Activated gamma-delta T cell treated with anti-CD3 and anti-CD28 coated beads, Interleukin-2, amount 50 U/mL, for 16 hours (primary cell): ENCODE results near the gene SIRPG.
A peak's percentile ranks its signal among the peaks of the same experiment; 100 is the strongest.
"Not testable (repeated sequence)": the region's sequence is repeated elsewhere in the genome, so short reads cannot be mapped to it uniquely, and the experiment has no call there.

Experiments
- DNase-seq: peaks from one replicate; pipeline ENCODE4 v3.0.0-alpha.2; 2020; ENCODE audit warnings: low read depth

Gene SIRPG

DNA sequence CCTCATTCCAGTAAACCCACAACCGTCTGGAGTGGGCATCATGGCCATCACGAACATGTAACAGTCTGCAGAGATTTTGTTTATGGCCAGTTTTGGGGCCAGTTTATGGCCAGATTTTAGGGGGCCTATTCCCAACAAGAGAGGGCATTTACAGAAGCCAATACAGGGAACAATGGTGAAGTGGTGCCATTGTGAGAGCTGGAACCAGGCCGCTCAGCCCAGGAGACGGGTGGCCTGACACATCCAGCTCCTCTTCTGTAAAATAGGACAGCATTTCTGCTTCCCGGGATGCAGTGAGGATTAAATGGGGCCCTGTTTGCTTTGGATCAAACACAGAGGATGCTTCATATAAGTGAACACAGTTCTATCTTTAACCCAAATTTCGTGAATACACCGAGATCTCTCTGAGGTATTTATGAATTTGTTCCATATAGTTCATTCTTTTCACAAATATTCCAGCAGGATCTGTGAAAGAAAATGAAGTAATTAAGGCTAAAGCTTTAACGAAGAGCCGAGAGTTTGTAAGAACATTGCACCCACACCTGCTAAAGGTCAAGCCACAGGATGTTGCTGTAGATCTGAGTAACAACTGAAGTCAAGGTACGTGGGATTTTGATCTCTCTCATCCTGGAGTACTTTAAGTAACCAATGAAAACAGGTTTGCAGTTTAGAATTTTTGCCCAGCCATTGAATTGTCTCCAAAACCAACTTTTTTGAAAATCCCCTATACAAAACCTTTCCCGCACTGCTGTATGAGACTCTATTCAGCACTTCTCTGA lies 14.5 kb upstream of the SIRPG start:
- DNase-seq = no peak

DNA sequence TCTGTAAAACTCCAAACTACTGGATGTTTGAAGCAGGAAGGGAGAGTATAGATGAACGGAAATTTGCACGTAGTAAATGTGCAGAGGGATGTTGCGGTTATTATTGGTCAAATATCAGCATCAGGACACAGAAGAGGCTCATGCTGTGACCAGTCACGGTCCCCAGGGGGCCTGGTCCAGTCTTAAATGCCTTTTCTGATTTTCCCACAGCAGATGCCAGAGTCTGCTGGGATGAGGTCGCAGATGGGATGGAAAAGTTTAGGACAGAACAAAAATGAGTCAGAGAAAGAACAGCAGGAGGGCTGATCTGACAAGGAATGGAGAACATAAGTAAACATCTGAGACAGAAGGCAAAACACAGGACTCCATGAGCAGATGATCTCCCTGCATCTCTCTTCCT lies 11.7 kb upstream of the SIRPG start:
- no peak for DNase-seq

GRCh38 chr20:1667502-1668085 lies 10.0 kb upstream of the SIRPG start:
- no peak for DNase-seq

GRCh38 chr20:1666802-1667201 lies 9.2 kb upstream of the SIRPG start:
- DNase-seq = no peak

GRCh38 chr20:1665345-1665744 lies 7.8 kb upstream of the SIRPG start:
- no peak for DNase-seq

DNA sequence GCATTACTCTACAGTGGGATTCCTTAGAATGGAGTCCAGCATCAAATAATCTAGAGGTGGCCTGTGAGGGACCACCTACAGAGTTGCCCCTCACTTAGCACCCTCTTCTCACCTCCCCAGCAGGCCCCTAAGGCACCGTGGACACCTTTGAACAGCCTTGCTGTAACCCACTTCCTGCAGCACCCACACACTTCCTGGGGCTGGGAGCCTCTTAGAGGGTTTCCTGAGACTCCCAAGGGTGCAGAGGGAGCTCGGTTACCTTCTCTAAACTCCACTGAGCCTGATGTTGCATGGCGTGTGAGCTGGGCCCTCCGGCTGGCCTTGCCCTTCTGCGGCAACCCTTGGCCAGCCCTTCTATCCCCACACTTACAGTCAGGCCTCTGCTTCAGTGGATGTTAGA lies 7.3 kb upstream of the SIRPG start:
- peak; percentile 46 for DNase-seq

DNA sequence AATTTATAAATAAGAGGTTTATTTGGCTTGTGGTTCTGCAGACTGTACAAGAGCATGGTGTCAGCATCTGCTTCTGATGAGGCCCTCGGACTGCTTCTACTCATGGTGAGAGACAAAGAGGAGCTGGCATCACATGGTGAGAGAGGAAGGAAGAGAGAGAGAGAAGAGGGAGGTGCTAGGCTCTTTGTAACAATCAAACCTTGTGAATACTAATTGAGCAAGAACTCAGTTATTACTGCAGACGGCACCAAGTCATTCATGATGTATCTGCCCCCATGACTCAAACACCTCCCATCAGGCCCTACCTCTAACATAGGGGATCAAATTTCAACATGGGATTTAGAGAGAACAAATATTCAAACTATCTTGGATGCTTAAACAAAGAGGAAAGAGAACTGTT lies 6.3 kb upstream of the SIRPG start:
- DNase-seq = no peak

DNA sequence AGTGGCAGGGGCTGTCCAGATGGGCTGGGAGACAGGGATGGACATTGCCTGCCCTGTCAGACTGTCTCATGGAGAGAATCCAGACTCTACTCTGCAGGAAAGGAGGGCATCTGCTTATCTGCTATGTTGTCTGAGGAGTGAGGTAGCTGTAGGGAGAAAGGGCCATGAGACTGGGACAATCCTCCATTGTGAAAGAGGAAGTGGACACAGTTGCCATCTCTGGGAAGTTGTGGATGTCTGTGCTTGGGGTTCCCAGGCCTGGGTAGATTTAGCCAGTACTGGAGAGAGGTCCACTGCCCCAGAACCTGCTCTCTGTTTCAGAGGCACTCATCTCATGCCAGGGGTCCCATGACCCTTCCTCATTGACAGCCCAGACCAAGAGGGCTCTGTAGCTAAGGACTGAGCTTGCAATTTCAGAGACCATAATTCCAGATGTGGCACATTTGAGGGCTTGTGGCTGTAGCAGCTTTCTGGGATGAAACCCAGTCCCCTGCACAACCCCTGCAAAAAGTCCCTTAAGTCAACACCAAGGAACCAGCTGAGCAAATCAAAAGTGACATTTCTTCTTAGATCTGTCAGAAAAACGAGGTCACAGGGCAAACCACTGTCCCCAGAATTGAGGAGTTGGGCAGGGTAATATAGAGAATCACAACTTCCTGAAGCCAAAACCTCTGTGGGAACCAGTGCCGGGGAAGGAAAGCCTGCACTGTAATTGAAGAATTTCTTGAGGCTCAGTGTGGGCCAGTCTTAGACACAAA lies 4.1 kb upstream of the SIRPG start:
- DNase-seq = no peak

GRCh38 chr20:1660246-1660645 lies 2.7 kb upstream of the SIRPG start:
- DNase-seq = no peak

DNA sequence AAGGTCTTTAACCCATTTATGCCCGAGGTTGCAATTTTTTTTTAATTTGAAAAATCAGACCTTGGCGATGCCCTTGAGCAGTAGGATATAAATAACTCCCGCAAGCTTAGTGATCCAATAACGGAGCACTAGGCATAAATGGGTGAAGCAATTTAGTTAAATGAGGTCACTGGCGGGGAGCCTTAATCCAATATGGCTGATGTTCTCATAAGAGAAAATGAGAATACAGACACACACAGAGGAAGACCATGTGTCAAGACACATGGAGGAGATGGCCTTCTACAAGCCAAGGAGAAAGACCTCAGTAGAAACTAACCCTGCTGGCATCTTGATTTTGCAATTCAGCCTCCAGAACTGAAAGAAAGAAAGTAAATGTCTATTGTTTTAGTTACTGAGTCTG lies 735 bp downstream of the SIRPG start:
- DNase-seq = no peak

DNA sequence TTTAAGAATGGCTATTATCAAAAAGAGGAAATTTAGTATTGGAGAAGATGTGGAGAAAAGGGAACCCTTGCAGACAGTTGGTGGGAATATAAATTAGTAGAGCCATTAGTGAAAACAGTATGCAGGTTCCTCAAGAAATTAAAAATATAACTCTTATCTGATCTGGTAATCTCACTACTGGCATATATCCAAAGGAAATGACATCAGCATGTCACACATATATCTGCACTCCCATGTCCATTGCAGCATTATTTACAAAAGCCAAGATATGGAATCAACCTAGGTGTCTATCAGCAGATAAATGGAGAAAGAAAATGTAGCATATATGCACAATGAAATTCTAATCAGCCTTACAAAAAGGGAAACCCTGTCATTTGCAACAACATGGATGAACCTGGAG lies 2.6 kb downstream of the SIRPG start:
- no peak for DNase-seq

DNA sequence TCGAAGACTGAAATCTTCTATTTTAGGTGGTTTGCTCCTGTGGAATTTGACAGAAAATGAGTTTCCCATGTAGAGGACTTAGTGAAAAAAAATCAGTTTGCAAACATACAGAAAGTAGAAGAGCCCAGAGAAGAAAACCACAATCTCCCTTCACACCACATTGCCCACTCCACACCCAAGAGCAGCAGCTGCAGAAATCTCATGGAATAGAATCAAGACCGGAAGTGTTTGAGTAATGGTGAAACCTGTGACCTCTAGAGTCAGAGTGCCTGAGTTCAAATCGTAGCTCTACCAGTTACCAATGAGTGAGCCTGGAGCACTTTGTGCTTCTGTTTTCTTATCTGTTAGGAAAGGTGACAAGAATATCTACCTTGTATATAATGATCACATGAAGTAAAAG lies 4.6 kb downstream of the SIRPG start:
- no peak for DNase-seq

GRCh38 chr20:1652104-1652503 lies 5.5 kb downstream of the SIRPG start:
- DNase-seq = no peak

DNA sequence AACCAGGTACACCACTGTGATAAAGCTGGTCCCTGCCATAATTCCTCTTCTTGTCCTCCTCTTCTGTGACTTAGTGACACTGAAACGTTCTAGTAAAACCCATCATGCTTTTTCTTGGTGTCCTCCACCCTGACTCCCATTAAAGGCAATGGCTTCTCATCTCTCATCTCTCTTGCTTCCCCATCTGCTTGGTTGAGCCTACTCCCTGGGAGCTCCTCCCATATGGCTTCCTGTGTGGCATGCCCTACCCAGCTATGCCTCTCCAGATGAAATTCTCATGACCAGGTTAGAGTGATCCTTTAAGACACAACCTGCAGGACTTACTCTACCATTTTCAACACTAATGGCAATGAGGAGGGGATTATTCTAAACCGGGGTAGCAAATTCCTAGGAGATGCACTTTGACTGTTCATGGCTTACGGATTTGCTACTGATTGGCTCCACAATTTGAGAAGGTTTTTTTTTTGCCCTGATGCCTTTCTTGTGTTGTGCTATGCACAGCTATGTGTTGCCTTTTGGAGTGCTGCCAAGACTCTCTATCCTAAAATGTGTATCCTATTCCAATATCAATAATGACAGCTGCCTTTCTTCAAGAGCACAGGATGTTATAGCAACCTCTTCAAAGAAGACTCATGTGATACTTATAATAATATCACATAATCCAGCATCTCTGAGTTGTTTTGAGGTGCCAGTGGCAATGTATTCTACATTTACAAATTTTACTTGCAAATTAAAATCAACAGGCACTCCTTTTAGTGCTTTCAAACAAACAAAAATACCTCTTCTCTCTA lies 6.1 kb downstream of the SIRPG start:
- no peak for DNase-seq

GRCh38 chr20:1648101-1648500 lies 9.5 kb downstream of the SIRPG start:
- DNase-seq = no peak

DNA sequence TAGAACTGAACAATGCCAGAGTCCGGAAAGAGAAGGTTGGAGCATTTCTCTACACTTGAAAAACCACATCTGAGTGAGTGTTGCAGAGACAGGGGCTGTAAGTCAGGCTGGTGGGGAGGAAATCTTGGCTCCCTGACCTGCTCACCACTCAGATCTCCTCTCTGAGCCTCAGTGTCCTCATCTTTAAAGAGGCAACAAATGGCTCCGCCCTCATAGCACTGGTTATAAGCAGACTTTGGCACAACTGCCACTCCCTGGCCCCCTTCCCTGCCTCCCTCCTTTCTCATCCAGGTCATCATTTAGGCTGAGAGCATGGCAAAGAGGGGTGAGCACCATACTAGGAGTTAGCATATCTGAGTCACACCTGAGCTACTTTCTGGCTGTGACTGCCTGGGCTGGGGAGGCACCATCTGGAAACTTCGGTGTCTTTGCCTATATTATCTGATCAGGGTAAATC lies 10.6 kb downstream of the SIRPG start:
- no peak for DNase-seq

DNA sequence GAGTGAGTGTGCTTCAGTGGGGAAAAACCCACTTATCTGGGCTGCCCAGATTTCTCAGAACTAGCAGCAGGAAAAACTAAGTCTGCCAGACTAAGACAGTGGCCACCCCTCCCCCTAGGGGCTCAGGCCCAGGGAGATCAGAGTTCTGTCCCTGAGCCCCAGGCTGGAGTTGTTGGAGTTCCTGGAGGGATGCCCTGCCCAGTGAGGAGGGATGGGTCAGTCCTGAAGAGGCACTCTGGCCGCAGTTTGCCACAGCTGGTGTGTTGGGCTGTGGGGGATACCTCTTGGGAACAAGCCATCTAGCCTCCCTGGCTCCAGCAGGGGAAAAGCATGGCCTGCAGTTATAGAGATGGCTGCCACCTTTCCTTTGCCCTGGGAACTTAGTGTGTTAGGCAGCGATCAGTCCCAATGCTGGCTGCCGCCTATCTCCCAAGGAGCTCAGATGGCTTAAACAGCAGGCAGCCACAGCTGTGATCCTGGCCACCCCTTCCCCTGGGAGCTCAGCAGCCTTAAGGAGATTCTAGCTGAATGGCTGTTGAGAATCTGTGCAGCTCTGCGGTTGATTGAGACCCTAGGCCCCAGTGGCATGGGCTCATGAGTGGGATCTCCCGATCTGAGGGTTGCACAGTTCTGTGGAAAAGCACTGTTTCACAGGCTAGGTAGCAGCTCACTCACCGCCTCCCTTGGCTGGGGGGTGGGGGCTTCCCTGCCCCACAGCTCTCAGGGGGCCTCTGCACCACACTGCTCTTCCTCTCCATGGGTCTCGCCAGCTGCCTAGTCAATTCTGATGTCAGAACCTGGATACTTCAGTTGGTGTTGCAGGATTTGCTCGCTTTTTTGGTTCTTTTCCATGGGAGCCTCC lies 13.2 kb downstream of the SIRPG start:
- DNase-seq = no peak

DNA sequence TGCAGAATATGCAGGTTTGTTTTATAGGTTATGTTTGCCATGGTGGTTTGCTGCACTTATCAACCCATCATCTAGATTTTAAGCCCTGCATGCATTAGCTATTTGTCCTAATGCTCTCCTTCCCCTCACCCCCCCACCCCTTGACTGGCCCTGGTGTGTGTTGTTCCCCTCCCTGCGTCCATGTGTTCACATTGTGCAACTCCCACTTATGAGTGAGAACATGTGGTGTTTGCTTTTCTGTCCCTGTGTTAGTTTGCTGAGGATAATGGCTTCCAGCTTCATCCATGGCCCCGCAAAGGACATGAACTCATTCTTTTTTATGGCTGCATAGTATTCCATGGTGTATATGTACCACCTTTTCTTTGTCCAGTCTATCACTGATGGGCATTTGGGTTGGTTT lies 18.9 kb downstream of the SIRPG start:
- DNase-seq = not testable (repeated sequence)

DNA sequence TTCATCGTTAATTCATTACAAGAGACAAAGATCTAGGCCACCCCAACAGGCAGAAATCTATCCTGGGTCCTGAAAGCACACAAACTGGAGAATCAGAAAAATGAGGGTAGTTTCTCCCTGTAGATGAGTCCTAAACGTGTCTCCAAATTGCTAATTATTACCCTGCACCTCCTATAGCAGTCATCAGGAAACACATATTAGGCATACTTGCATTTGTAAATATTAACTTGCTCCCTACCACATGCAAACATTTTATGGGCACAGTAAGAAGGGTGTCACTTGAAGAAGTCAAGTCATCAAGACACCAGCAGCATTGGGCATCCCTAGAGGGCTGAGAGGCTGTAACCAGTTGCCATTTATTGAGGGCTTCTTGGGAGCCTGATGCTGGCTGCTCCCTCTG lies 19.8 kb downstream of the SIRPG start:
- DNase-seq = no peak

GRCh38 chr20:1637226-1637625 lies 20.4 kb downstream of the SIRPG start:
- no peak for DNase-seq

DNA sequence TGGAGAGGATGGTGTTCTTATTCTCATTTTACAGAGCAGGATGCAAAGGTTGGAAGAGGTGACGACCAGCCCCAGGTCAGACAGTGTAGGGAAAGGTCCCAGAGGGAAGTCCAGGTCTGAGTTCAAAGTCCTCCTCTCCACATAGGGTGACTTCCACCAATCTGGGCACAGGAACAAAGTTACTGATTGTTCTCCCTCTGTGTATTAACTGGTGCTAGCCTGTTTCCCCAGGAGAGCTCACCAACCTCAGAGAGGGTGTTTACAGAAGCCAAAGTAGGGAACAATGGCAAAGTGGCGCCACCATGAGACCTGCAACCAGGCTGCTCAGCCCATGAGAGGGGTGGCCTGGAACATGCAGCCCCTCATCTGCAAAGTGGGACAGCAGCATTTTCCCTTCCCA lies 21.0 kb downstream of the SIRPG start:
- DNase-seq = no peak
